ENCODE measurements around the gene KCNH1. TPM values are rescaled to one million over a fixed set of nuclear protein-coding genes. Genes with fewer than 3 reads are reported as not detected.

The KCNH1 gene, protein sequence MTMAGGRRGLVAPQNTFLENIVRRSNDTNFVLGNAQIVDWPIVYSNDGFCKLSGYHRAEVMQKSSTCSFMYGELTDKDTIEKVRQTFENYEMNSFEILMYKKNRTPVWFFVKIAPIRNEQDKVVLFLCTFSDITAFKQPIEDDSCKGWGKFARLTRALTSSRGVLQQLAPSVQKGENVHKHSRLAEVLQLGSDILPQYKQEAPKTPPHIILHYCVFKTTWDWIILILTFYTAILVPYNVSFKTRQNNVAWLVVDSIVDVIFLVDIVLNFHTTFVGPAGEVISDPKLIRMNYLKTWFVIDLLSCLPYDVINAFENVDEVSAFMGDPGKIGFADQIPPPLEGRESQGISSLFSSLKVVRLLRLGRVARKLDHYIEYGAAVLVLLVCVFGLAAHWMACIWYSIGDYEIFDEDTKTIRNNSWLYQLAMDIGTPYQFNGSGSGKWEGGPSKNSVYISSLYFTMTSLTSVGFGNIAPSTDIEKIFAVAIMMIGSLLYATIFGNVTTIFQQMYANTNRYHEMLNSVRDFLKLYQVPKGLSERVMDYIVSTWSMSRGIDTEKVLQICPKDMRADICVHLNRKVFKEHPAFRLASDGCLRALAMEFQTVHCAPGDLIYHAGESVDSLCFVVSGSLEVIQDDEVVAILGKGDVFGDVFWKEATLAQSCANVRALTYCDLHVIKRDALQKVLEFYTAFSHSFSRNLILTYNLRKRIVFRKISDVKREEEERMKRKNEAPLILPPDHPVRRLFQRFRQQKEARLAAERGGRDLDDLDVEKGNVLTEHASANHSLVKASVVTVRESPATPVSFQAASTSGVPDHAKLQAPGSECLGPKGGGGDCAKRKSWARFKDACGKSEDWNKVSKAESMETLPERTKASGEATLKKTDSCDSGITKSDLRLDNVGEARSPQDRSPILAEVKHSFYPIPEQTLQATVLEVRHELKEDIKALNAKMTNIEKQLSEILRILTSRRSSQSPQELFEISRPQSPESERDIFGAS
- 0.78 TPM in 1 of 2 replicates, not detected in the other for total RNA-seq

DNA sequence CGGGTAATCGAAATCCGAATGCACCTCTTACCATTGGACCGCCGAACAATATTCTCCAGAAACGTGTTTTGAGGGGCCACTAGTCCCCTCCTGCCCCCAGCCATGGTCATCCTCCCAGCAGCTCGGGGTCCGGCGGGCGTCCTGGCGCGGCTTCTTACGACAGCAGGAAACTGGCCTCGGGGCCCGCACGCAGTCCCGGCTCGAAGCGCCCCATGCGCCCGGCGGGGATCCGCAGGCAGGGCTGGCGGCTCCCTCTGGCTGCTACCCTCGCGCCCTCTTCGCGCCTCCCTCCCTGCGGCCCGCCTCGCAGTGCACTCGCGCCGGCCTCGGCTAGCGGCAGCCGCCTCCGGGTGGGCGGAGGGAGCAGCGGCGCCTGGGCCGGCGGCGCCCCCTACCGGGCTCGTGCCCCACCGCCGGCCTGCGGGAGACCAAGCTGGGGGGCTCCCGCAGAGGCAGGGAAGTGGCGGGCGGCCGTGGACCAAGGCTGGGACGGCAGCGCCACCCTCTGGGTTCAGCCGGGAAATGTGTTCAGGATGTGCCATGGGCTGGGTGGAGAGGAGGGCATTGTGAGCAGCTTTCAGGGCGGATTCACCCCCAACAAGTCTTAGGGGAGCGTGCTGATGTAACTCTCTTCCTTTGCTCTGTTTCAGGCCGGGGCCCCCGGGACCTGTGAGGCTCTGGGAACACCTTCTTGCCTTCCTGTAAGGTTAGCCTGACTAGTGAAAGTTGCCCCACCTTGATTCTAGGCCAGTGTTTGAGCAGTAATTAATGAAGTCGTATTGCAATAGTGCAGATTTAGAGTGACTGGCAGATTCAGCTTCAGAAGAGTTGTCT, at the start of gene KCNH1:
TSS of gene KCNH1 (minus strand) at position 313 of the 834 bp plus-strand sequence. CDS start at position 110, 203 bp downstream.

Other genes starting within 250 kb of the KCNH1 start
- gene RCOR3, start 125.2 kb upstream of the KCNH1 start, total RNA-seq: 11.9 and 17.6 TPM in 2 replicates
- gene TRAF5, start 192.7 kb upstream of the KCNH1 start, total RNA-seq: 6.3 and 7.7 TPM in 2 replicates

Data from epithelial cell of alveolus of lung (primary cell).